ENCODE results near the gene CNN2. TPM values are rescaled to one million over a fixed set of nuclear protein-coding genes. Genes with fewer than 3 reads are reported as not detected.
A peak's percentile ranks its signal among the peaks of the same experiment; 100 is the strongest.

CNN2 gene
- total RNA-seq, 1 donor from 2014 or later = 189 TPM

DNA sequence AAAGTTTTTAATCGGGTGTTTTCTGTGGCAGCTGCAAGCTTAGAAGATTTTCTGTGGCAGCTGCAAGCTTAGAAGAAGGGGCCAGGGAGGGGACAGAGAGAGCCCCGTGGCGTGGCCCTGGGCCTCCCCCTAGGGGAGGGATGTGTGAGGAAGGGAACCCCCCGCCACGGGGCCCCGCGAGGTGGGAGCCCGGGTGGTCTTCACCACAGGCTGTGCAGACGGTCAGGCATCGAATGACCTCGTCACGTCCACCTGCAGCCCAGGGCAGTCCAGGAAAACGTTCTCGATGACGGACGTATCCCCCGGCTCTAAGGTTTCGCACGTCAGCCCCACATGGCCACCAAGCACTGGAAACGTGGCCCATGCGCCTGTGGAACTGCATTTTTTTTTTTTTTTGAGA, 60.2 kb downstream of the CNN2 start:
- TF ChIP-seq, protein P1, sequence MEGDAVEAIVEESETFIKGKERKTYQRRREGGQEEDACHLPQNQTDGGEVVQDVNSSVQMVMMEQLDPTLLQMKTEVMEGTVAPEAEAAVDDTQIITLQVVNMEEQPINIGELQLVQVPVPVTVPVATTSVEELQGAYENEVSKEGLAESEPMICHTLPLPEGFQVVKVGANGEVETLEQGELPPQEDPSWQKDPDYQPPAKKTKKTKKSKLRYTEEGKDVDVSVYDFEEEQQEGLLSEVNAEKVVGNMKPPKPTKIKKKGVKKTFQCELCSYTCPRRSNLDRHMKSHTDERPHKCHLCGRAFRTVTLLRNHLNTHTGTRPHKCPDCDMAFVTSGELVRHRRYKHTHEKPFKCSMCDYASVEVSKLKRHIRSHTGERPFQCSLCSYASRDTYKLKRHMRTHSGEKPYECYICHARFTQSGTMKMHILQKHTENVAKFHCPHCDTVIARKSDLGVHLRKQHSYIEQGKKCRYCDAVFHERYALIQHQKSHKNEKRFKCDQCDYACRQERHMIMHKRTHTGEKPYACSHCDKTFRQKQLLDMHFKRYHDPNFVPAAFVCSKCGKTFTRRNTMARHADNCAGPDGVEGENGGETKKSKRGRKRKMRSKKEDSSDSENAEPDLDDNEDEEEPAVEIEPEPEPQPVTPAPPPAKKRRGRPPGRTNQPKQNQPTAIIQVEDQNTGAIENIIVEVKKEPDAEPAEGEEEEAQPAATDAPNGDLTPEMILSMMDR (IDR thresholded peaks at IDR 0.05; ENCODE audit: insufficient read depth, low read length, severe bottlenecking) = no peak
- no peaks in the 10 kb centered on the region for H3K27me3 ChIP-seq (ENCODE audit: control insufficient read depth, insufficient read depth, low read length)
- H3K4me3 ChIP-seq (ENCODE audit: low read depth, low read length) = no peak overlapping the region
- DNase-seq (ENCODE audit: low read depth) (no peak), FAIRE-seq (no peak)
- peaks cover 9% of the 10 kb centered on the region for H3K36me3 ChIP-seq (ENCODE audit: control insufficient read depth, insufficient read depth, low read length)

DNA sequence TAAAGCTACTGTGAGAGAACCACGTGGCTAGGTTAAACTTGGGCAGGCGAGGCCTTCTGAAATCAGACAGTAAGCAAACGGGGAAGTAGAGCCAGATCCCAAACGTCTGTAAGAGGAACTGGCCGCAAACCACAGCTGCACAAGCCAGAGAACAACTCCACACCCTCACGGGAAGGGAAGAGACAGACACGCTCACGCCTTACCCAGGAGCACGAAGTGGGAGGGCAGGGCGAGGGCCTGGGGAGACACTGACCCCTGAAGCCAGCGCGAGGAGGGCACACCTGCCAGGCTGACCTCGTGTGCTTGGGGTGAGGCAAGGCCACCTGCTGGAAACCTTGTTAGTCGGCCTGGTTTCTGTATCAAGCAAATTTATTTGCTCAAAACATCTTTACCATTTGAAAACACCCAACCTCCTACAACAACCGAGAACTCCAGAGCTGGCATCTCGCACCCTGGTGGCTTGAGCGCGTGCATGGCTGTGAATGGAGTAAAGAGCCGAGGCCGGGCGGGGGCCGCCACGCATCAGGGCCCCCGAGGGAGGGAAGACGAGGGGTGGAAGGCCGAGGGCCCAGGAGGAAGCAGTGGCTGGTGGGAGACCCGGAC, 61.5 kb downstream of the CNN2 start:
- DNase-seq (ENCODE audit: low read depth) = no peak
- no peak overlapping the region for H3K4me3 ChIP-seq (ENCODE audit: low read depth, low read length)
- peak; percentile 7 for FAIRE-seq
- H3K36me3 ChIP-seq (ENCODE audit: control insufficient read depth, insufficient read depth, low read length) = peaks cover 11% of the 10 kb centered on the region
- H3K27me3 ChIP-seq (ENCODE audit: control insufficient read depth, insufficient read depth, low read length) = no peaks in the 10 kb centered on the region
- TF ChIP-seq, protein P1 (IDR thresholded peaks at IDR 0.05; ENCODE audit: insufficient read depth, low read length, severe bottlenecking) = no peak

DNA sequence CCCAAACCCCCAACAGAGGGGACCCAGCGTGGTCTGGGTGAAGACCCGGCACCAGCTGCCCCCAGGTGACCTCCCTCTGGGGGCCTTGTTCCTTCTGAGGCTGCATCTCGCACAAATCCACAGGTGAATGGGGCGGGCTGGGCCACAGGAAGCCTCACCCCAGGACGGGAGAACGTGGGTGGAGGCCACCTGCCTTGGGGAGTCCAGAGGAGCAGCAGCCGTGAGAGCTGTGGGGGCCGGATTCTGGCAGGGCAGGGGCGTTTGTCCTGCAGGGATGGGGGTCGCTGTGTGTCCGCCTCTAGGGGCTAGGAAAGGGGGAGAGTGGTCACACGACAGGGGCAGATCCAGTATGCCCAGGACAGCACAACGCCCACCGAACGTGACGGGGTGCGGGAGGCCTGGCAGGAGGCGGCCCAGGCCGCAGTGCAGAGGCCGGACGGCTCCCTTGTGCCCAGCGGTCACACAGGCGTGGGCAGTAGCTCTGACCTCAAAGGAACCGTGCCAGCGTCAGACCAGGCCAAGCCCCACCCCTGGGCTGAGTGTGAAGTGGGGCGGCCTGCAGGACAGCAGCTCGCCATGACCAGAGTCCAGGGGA, 62.1 kb downstream of the CNN2 start:
- no peak for FAIRE-seq
- DNase-seq (ENCODE audit: low read depth) = no peak
- Histone ChIP-seq H3K27me3 (ENCODE audit: control insufficient read depth, insufficient read depth, low read length) (no peaks in the 10 kb centered on the region), H3K4me3 (ENCODE audit: low read depth, low read length) (no peak overlapping the region), H3K36me3 (ENCODE audit: control insufficient read depth, insufficient read depth, low read length) (peaks cover 16% of the 10 kb centered on the region)
- TF ChIP-seq, protein P1 (IDR thresholded peaks at IDR 0.05; ENCODE audit: insufficient read depth, low read length, severe bottlenecking) = no peak

Other genes starting within 250 kb of the CNN2 start
- gene PTBP1, start 229.2 kb upstream of the CNN2 start, total RNA-seq = 99.0 TPM in 2 replicates
- gene PLPPR3, start 204.7 kb upstream of the CNN2 start, total RNA-seq = not detected in 2 replicates
- not detected in 2 replicates for gene AZU1, start 198.8 kb upstream of the CNN2 start, total RNA-seq
- not detected in 2 replicates for gene PRTN3, start 185.6 kb upstream of the CNN2 start, total RNA-seq
- not detected in 2 replicates for gene ELANE, start 174.3 kb upstream of the CNN2 start, total RNA-seq
- 1.2 and 4.2 TPM in 2 replicates for gene CFD, start 166.9 kb upstream of the CNN2 start, total RNA-seq
- 9.2 and 12.1 TPM in 2 replicates for gene MED16, start 133.4 kb upstream of the CNN2 start, total RNA-seq
- not detected in 2 replicates for gene RNU6-9, start 133.1 kb upstream of the CNN2 start, total RNA-seq
- 35.8 and 46.1 TPM in 2 replicates for gene R3HDM4, start 113.4 kb upstream of the CNN2 start, total RNA-seq
- 0.13 TPM in 1 of 2 replicates, not detected in the other for gene KISS1R, start 109.3 kb upstream of the CNN2 start, total RNA-seq
- gene ARID3A, start 100.6 kb upstream of the CNN2 start, total RNA-seq = 15.8 and 16.0 TPM in 2 replicates
- gene WDR18, start 42.3 kb upstream of the CNN2 start, total RNA-seq = 36.3 and 68.2 TPM in 2 replicates
- gene GRIN3B, start 26.2 kb upstream of the CNN2 start, total RNA-seq = 0.26 and 0.38 TPM in 2 replicates
- gene TMEM259, start 5.5 kb upstream of the CNN2 start, total RNA-seq = 54.8 and 65.9 TPM in 2 replicates
- not detected in 2 replicates for gene RNU6-2, start 5.1 kb upstream of the CNN2 start, total RNA-seq
- gene ABCA7, start 13.5 kb downstream of the CNN2 start, total RNA-seq = 6.8 and 13.8 TPM in 2 replicates
- 9.0 and 11.8 TPM in 2 replicates for gene ARHGAP45, start 40.6 kb downstream of the CNN2 start, total RNA-seq
- 57.4 and 87.1 TPM in 2 replicates for gene POLR2E, start 68.8 kb downstream of the CNN2 start, total RNA-seq
- gene GPX4, start 77.4 kb downstream of the CNN2 start, total RNA-seq = 274 and 291 TPM in 2 replicates
- gene SBNO2, start 147.7 kb downstream of the CNN2 start, total RNA-seq = 16.8 and 22.8 TPM in 2 replicates
- gene STK11, start 179.2 kb downstream of the CNN2 start, total RNA-seq = 110 and 117 TPM in 2 replicates
- 1.2 and 2.9 TPM in 2 replicates for gene CBARP, start 211.4 kb downstream of the CNN2 start, total RNA-seq
- 8.7 and 14.8 TPM in 2 replicates for gene ATP5F1D, start 215.1 kb downstream of the CNN2 start, total RNA-seq
- gene MIDN, start 222.0 kb downstream of the CNN2 start, total RNA-seq = 15.8 and 31.1 TPM in 2 replicates
- gene CIRBP, start 242.7 kb downstream of the CNN2 start, total RNA-seq = 317 and 370 TPM in 2 replicates
- 20.8 and 27.1 TPM in 2 replicates for gene FAM174C, start 248.9 kb downstream of the CNN2 start, total RNA-seq

Data from bronchial epithelial cell (primary cell).